Amygdala (tissue), 56 donors: ENCODE results near the gene RAB11B.
"Not testable (repeated sequence)": the region's sequence is repeated elsewhere in the genome, so short reads cannot be mapped to it uniquely, and the experiment has no call there.

ENCODE experiments used
- DNase-seq, 56 donors: peaks; one replicate each; lab custom pipeline; 2025; lab: John Stamatoyannopoulos, UW

RAB11B gene

DNA sequence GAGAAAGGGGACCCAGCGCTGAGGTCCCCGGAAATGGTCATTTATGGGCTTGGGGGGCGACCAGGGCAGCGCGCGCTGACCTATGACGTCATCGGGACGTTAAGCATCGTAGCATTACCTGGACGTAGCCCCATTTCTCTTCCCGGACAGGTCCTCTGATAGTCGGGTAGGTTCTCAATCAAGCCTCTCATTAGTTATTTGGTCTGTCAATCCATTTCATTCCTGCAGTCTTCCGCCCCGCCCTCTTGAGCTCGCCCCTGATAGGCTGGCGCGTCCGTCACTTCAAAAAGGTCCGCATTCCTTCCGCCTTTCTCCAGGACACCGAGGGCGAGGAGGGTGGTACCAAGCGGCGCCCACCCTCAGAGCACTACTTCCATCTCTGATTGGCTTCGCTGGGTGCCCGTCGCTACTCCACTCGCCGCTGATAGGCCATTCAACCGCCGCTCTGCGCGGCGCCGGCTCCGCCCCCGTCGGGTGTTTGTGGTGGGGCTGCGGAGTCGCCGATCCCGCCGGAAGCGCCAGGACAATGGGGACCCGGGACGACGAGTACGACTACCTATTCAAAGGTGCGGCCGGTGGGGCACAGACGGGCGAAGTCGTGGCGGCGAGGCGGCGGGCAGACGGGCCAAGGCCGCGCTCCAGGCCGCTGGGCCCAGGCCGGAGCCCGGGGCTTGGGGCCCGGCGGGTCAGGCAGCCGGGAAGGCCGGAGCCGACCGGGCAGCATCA, at the start of gene RAB11B:
Gene RAB11B (plus strand): TSS at position 470 of the 726 bp plus-strand sequence. CDS start 57 bp downstream, at position 527.
- peak; percentile 71 to 100 (median 99) for DNase-seq

DNA sequence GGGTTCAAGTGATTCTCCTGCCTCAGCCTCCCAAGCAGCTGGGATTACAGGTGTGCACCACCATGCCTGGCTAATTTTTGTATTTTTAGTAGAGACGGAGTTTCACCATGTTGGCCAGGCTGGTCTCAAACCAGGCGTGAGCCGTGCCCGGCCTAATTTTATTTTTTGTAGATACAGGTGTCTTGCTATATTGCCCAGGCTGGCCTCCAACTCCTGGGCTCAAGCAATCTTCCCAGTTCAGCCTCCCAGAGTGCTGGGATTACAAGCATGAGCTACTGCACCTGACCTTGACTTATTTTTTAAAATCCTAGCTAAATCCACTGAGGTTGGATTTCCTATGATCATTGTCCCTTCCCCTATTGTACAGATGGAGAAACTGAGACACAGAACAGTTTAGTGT, 48.7 kb upstream of the RAB11B start:
- not testable (repeated sequence) for DNase-seq

DNA sequence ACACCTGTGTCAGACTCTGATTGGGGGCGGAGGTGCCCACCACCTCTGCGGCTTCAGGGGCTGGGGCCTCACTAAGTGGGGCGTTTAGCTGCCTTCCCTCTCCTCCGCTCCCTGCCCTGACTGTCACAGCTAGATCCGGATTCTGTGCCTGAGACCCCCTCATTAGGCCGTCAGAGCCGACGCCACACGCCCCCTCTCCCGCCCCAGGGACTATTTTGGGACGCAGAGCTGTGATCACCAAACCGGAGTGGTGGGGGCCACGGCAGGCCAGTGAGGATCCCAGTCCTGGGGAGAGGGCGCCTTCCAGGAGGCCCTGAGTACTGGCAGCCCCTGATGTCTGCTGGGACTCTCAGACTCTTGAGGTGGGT, 47.9 kb upstream of the RAB11B start:
- no peak for DNase-seq

DNA sequence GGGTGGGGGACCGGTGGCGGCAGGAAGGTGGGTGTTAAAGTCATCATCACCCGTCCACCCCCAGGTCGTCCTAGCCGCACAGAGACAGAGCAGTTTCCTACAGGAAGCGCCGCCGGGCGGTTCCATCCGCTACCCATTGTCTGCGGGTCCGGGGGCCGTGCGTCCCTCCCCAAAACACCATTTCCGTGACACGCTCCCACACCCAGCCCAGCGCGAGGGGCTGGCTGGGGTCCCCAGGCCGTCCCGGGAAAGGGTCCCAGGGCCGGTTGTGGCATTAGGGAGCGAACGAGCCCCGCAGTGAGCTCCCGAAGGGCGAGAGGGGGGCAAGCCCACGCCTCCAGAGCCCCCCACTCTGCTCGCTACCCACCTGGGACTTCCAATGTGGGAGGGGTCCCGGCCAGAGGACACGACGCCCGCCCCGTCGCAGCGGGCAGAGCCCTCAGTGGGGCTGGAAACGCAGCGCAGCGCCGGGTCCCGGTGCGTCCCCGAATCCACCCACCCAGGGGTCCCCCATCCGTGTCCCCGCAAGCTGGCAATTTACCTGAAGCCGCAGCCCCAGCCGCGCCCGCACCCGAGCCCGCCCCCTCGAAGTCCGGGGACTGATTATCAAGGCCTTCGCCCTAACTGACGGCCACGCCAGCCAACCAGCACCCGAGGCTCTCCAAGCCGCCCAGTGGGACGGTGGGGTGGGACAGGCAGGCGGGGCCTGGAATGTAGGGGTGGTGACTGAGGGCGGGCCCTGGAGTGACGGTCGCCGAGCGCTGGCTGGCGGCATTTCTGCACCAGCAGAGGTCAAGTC, 47.3 kb upstream of the RAB11B start, which contains the start of gene KANK3:
Gene KANK3 (minus strand): TSS at position 579 of the 799 bp plus-strand sequence. CDS start 5,434 bp downstream, outside the sequence.
- DNase-seq: peak in 55 of 56 donors; percentile 22 to 90 (median 76)

DNA sequence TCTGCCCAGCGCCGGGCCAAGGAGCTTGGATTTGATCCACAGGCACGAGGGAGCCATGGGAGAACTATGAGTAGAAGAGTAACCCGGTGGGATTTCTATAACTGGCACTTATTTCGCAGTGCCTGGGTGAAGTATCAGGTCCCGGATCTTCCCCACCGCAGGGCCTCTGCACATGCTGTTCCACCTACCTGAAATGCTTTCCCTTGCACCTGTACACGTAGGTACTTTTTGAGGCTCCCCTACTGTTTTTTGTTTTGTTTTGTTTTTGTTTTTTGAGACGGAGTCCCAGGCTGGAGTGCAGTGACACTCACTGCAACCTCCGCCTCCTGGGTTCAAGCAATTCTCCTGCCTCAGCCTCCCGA, 46.7 kb upstream of the RAB11B start:
- DNase-seq: no peak

DNA sequence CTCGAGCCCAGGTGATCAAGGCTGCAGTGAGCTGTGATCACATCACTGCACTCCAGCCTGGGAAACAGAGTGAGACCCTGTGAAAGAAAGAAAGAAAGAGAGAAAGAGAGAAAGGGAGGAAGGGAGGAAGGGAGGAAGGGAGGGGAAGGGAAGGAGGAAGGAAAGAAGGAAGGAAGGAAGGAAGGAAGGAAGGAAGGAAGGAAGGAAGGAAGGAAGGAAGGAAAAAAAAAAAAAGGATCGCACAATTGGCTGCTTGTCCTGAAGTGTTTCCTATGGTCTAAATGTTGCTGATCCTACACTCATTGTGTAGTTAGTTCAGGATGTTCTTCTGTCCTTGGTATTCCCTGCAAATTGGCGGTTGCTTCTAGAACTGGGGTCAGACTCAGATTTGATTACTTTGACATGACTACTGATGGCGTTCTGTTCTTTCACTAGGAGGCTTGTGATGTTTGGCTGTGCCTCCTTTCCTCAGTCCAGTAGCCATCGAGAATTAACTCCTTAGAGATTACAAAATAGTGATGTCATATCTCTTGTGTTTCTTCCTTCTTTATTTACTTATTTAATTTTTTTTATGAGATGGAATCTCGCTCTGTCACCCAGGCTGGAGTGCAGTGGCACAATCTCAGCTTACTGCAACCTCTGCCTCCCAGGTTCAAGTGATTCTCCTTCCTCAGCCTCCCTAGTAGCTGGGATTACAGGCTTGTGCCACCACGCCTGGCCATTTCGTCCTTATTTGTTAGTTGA, 40.4 kb upstream of the RAB11B start:
- DNase-seq: not testable (repeated sequence)

DNA sequence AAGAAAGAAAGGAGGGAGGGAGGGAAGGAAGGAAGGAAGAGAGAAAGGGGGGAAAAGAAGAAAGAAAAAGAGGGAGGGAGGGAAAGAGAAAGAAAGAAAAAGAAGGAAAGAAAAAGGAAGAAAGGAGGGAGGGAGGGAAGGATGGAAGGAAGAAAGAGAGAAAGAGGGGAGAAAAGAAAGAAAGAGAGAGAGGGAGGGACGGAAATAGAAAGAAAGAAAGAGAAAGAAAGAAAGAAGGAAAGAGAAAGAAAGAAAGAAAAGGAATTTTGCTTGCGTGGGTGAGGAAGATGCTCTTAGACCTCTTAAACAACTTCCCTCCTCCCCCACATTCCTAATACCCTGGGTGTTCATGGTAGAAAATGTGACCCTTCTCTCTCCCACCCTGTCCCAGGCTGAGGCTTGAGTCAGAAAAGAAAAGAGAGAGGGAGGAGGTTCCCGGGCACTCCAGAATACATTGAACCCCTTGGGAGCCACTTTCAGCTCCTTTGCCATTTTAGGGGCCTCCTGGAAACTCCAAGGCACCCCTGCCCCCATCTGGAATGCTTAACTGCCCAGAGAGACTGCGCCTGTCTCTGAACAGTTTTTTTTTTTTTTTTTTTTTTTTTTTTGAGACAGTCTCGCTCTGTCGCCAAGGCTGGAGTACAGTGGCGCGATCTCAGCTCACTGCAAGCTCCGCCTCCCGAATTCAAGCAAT, 37.9 kb upstream of the RAB11B start:
- peak in 1 of 56 donors; percentile 5 for DNase-seq

DNA sequence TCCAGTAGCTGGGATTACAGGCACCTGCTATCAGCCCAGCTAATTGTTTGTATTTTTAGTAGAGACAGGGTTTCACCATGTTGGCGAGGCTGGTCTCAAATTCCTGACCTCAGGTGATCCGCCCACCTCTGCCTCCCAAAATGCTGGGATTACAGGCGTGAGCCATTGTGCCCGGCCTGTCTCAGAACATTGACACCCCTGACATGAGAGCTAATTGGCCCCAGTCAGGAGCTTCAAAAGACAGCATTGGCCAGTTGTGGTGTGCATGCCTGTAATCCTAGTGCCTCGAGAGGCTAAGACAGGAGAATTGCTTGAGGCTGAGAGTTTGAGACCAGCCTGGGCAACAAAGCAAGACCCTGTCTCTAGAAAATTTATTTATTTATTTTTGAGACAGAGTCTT, 37.3 kb upstream of the RAB11B start:
- DNase-seq: not testable (repeated sequence)

DNA sequence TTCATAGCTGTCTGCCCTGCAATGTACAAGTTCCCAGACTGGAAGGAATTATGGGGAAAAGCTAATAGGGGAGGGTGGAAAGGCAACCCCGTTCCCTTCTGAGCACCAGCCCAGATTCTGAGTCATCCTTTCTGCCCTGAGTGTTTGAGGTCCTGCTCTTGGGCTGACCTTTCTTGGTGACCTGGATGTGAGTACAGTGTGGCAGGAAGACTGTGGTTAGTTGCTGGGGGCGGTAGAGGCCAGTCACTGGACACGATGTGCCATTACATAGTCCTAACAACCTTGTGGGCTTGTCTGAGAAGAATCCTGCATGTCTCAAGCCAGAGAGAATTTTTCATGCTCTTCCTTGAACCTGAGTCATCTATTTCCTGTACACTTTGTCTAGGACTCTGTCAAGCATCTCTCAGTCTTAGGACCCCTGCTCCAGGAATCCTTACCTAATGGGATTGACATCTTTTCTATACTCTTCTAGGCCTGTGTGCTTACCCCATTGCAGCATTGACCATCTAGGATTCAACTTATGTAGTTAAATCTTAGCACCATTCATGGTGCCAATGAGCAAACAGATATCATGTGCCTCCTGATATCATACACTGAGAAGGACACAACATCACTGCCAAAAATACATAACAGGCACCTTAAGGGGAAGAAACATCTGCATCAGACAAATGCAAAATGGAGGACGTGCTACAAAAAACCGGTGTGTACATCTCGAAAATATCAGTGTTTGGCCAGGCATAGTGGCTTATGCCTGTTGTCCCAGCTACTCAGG, 34.3 kb upstream of the RAB11B start:
- no peak for DNase-seq

DNA sequence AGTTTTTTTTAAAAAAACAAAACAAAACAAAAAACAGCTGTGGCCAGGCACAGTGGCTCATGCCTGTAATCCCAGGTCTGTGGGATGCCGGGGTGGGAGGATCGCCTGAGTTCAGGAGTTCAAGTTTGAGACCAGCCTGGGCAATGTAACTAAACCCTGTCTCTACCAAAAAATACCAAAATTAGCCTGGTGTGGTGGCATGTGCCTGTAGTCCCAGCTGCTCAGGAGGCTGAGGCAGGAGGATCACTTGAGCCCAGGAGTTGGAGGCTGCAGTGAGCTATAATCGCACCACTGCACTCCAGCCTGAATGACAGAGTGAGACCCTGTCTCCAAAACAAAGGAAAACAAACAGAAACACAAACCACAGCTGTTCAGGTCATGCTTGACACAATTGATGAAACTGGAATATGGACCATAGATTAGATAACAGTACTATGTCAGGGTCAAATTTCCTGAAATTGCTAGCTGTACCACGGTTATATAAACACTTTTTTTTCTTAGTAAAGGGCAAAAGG, 33.1 kb upstream of the RAB11B start:
- no peak for DNase-seq

DNA sequence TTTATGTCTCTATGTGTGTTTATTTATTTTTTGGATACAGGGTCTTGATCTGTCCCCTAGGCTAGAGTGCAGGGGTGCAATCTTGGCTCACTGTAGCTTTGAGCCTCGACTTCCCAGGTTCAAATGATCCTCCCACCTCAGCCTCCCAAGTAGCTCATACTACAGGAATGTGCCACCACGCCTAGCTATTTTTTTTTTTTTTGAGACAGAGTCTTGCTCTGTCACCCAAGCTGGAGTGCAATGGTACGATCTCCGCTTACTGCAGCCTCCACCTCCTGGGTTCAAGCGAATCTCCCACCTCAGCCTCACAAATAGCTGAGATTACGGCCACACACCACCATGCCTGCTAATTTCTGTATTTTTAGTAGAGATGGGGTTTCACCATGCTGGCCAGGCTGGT, 31.2 kb upstream of the RAB11B start:
- no peak for DNase-seq

DNA sequence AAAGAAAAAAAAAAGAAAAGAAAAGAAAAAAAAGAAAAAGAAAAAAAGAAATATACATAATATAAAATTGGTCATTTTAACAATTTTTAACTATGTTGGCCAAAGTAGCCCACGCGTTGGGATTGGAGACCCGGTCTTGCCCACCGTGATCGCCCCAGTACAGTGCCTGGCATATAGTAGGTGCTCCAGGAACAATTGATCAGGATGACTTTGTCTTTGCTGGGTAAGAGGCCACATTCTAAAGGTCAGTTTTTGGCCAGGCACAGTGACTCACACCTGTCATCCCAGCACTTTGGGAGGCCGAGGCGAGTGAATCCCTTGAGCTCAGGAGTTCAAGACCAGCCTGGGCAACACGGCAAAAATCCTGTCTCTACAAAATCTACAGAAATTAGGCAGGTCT, 30.0 kb upstream of the RAB11B start:
- DNase-seq: no peak

DNA sequence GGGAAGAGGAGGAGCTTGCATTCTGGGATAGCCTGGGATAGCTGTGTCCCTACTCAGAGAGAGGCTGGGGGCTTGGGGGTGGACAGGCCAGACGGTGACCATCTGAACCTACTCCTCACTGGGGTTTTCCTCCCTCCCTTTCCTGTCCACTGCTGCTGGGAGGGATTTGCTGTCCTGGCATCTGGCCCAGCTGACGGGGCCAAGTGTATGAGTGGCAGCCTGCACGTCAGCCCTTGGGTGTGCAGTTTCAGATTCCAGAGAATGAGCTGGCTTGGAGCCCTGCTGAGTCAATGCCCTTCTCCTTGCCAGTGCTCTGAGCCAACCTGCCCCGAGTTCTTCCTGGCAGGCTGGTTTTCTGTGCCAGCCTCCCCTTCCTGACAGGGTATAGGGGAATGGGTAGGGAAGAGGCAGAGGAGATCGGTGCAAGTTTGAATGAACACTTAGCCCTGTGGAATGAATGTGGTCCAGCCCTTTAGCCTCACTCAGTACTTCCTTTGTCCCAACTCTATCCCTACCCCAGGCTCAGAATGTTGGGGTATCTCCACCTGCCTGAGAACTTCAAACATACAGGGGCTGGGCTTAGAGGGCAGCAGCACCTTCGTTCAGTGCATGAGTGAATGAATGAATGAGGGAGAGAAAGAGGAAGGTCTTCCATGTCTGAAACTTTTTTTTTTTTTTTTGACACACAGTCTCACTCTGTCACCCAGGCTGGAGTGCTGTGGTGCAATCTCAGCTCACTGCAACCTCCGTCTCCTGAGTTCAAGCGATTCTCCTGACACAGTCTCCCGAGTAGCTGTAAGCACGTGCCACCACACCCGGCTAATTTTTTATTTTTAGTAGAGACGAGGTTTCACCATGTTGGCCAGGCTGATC, 28.0 kb upstream of the RAB11B start:
- peak in 50 of 56 donors; percentile 8 to 88 (median 62) for DNase-seq

DNA sequence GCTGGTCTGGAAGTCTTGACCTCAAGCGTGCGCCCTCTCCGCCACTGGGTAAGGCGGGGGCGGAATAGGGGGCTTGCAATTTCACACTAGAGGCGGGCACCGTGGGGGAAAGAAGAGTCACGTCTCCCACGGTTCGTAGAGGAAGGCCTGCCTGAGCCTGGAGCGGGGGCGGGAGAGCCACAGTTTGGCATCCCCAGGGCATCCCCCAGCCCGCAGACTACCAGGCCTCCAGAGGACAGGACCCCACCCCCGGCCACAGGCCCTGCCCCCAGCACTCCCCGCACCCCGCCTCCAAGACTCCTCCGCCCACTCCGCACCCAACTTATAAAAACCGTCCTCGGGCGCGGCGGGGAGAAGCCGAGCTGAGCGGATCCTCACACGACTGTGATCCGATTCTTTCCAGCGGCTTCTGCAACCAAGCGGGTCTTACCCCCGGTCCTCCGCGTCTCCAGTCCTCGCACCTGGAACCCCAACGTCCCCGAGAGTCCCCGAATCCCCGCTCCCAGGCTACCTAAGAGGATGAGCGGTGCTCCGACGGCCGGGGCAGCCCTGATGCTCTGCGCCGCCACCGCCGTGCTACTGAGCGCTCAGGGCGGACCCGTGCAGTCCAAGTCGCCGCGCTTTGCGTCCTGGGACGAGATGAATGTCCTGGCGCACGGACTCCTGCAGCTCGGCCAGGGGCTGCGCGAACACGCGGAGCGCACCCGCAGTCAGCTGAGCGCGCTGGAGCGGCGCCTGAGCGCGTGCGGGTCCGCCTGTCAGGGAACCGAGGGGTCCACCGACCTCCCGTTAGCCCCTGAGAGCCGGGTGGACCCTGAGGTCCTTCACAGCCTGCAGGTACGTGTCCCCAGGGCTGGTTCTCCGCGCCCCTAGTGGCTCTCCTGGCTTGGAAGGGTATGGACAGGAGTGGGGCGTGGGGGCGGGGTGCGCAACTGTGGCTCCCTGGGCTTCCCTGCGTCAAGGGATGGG, 26.1 kb upstream of the RAB11B start, which contains the start of gene ANGPTL4:
Gene ANGPTL4 (plus strand): TSS at position 353 of the 969 bp plus-strand sequence. CDS start 167 bp downstream, at position 520.
- DNase-seq: peak in 35 of 56 donors; percentile 10 to 66 (median 43)

DNA sequence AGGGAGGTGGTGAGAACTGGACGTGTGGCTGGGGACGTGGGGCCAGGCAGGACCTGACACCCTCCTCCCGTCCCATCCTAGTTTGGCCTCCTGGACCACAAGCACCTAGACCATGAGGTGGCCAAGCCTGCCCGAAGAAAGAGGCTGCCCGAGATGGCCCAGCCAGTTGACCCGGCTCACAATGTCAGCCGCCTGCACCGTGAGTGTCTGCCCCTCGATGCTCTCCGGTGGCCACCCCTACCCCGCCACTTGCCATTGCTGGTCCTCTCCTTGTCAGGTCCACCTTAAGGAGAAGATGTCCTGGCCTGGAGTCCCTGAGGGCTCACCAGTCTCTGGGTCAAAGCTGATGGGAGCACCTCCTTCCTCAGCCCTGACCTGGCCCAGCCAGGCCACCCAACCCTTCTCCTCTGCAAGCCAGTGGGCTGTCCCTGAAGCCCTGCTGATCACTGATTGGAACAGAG, 24.0 kb upstream of the RAB11B start:
- no peak for DNase-seq

DNA sequence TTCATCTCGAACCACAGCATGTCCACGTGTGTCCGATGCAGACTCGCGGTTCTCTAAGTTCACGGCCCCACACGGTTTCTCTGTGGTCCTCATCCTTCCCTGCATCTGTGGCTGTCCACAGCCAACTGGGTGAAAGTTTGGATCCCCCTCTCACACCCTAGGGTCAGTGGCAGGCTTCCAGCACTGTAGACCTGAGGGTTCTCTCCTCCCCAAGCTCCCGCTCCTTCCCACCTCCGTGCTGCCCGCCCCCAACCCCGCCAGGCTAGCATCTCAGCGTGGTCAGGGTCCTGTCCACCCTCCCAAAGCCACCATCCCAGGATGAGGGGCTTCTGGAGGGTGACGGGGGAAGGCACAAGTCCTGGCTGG, 23.2 kb upstream of the RAB11B start:
- DNase-seq: peak in 8 of 56 donors; percentile 15 to 56 (median 46)
